T follicular helper cell (primary cell): ENCODE measurements around the gene CRYBA2.

Experiments
- DNase-seq: peaks from one replicate; pipeline ENCODE4 v3.0.0-alpha.2; 2020; ENCODE audit warnings: low read depth

The CRYBA2 gene

GRCh38 chr2:219023045-219023605 lies 29.9 kb upstream of the CRYBA2 start:
- DNase-seq, result no peak

GRCh38 chr2:219022616-219023015 lies 29.4 kb upstream of the CRYBA2 start:
- no peak for DNase-seq

- no peak for DNase-seq
Measured at GRCh38 chr2:219022041-219022440, 28.8 kb upstream of the CRYBA2 start.

GRCh38 chr2:219021591-219021990 lies 28.4 kb upstream of the CRYBA2 start:
- no peak for DNase-seq

GRCh38 chr2:219020604-219021365 lies 27.6 kb upstream of the CRYBA2 start:
- no peak for DNase-seq

- DNase-seq, result no peak
Measured at GRCh38 chr2:219019436-219019835, 26.2 kb upstream of the CRYBA2 start.

- no peak for DNase-seq
Measured at GRCh38 chr2:219018726-219019125, 25.5 kb upstream of the CRYBA2 start.

GRCh38 chr2:219018286-219018685 lies 25.1 kb upstream of the CRYBA2 start:
- DNase-seq, result no peak

- no peak for DNase-seq
Measured at GRCh38 chr2:219017201-219017931, 24.1 kb upstream of the CRYBA2 start.

GRCh38 chr2:219016721-219017120 lies 23.5 kb upstream of the CRYBA2 start:
- no peak for DNase-seq

- DNase-seq, result no peak
Measured at GRCh38 chr2:219010873-219011272, 17.7 kb upstream of the CRYBA2 start.

GRCh38 chr2:219010162-219010756 lies 17.0 kb upstream of the CRYBA2 start:
- DNase-seq, result no peak

- no peak for DNase-seq
Measured at GRCh38 chr2:219009294-219009693, 16.1 kb upstream of the CRYBA2 start.

- no peak for DNase-seq
Measured at GRCh38 chr2:219003979-219004378, 10.8 kb upstream of the CRYBA2 start.

GRCh38 chr2:219003267-219003634 lies 10.0 kb upstream of the CRYBA2 start:
- DNase-seq, result no peak

- peak; percentile 45 for DNase-seq
Measured at GRCh38 chr2:219002395-219003266, 9.4 kb upstream of the CRYBA2 start.

GRCh38 chr2:219001577-219002394 lies 8.6 kb upstream of the CRYBA2 start:
- DNase-seq, result no peak

- no peak for DNase-seq
Measured at GRCh38 chr2:219001100-219001576, 7.9 kb upstream of the CRYBA2 start.

GRCh38 chr2:219000569-219000960 lies 7.3 kb upstream of the CRYBA2 start:
- DNase-seq, result no peak

- no peak for DNase-seq
Measured at GRCh38 chr2:218999881-219000568, 6.8 kb upstream of the CRYBA2 start.
